NCI-H2081 treated with DMSO at 0.1 percent for 48 hours (cell line): Measurements from ENCODE around the gene SSR4.
A peak's percentile ranks its signal among the peaks of the same experiment; 100 is the strongest.
"Not testable (repeated sequence)": the region's sequence is repeated elsewhere in the genome, so short reads cannot be mapped to it uniquely, and the experiment has no call there.

Experiments
- DNase-seq: peaks from one replicate; lab custom pipeline; 2025; lab: John Stamatoyannopoulos, UW

The SSR4 gene

GRCh38 chrX:153794018-153794896 is at the start of gene SSR4, which contains the start of gene IDH3G:
Gene SSR4 (plus strand): TSS chrX:153794668. CDS start chrX:153794688, 20 bp downstream.
Gene IDH3G (minus strand): TSS chrX:153794375. CDS start chrX:153794326, 49 bp downstream.
- peak; percentile 61 for DNase-seq

GRCh38 chrX:153745067-153745433 is 49.4 kb upstream of the SSR4 start:
- DNase-seq = not testable (repeated sequence)

- DNase-seq = no peak
Observed at GRCh38 chrX:153746359-153746758, 48.1 kb upstream of the SSR4 start.

- not testable (repeated sequence) for DNase-seq
Observed at GRCh38 chrX:153746991-153747390, 47.5 kb upstream of the SSR4 start.

GRCh38 chrX:153749017-153749416 is 45.5 kb upstream of the SSR4 start:
- DNase-seq = not testable (repeated sequence)

- DNase-seq = no peak
Observed at GRCh38 chrX:153750127-153750774, 44.2 kb upstream of the SSR4 start.

GRCh38 chrX:153755136-153755535 is 39.3 kb upstream of the SSR4 start:
- DNase-seq = no peak

GRCh38 chrX:153761863-153762262 is 32.6 kb upstream of the SSR4 start:
- no peak for DNase-seq

- DNase-seq = no peak
Observed at GRCh38 chrX:153762626-153763173, 31.8 kb upstream of the SSR4 start.

GRCh38 chrX:153763298-153763932 is 31.1 kb upstream of the SSR4 start:
- DNase-seq = no peak

- DNase-seq = no peak
Observed at GRCh38 chrX:153763989-153764755, 30.3 kb upstream of the SSR4 start, which contains the start of gene PLXNB3. Gene PLXNB3 (plus strand): TSS chrX:153764249. CDS start chrX:153765536, 1,287 bp downstream.

GRCh38 chrX:153764786-153765137 is 29.7 kb upstream of the SSR4 start:
- DNase-seq = no peak

- DNase-seq = no peak
Observed at GRCh38 chrX:153765138-153766079, 29.1 kb upstream of the SSR4 start.

GRCh38 chrX:153766098-153766817 is 28.2 kb upstream of the SSR4 start:
- no peak for DNase-seq

GRCh38 chrX:153766871-153767673 is 27.4 kb upstream of the SSR4 start:
- DNase-seq = no peak

- DNase-seq = no peak
Observed at GRCh38 chrX:153767674-153768055, 26.8 kb upstream of the SSR4 start.

GRCh38 chrX:153768311-153769157 is 25.9 kb upstream of the SSR4 start:
- DNase-seq = no peak
